ENCODE results near the gene BTBD9. TPM values are rescaled to one million over a fixed set of nuclear protein-coding genes. Genes with fewer than 3 reads are reported as not detected.

The BTBD9 gene
- total RNA-seq, 1 experiment from 2014 or later: 4.3 TPM

GRCh38 chr6:38209371-38210260, 430.1 kb downstream of the BTBD9 start:
- peaks cover 13% of the 10 kb centered on the region for H3K4me1 ChIP-seq (ENCODE audit: insufficient read depth, low read length)
- H3K27ac ChIP-seq (ENCODE audit: low read length): no peak overlapping the region
- H3K79me2 ChIP-seq (ENCODE audit: low read length): no peaks in the 10 kb centered on the region
- ChIA-PET CTCF (no interaction called here), POLR2A (ENCODE audit: unreplicated experiment) (no interaction called here)
- no peak overlapping the region for H3K4me3 ChIP-seq (ENCODE audit: low read length)
- no TSS peak for BruUV-seq (replicated peaks)
- H4K20me1 ChIP-seq (ENCODE audit: low read length): no peaks in the 10 kb centered on the region
- intact Hi-C loops (cut with micrococcal nuclease): no loop called here
- H3K9ac ChIP-seq (ENCODE audit: low read length): no peak overlapping the region
- H3K9me2 ChIP-seq (replicated peaks; ENCODE audit: low read length): no peaks in the 10 kb centered on the region
- no peaks in the 10 kb centered on the region for H3K9me3 ChIP-seq (ENCODE audit: low read length)
- ATAC-seq (no peak), DNase-seq (no peak)
- no peaks in the 10 kb centered on the region for H3K27me3 ChIP-seq (ENCODE audit: low read length)
- H3K4me2 ChIP-seq (ENCODE audit: low read length): no peak overlapping the region
- no peak overlapping the region for H2AFZ ChIP-seq (ENCODE audit: low read length)
- no peaks in the 10 kb centered on the region for H3F3A ChIP-seq (ENCODE audit: low read length, unreplicated experiment)
- H3K36me3 ChIP-seq (ENCODE audit: low read depth, low read length): no peaks in the 10 kb centered on the region
- no peak for TF ChIP-seq EZH2 (IDR thresholded peaks at IDR 0.05; ENCODE audit: low read length, unreplicated experiment)
- TF ChIP-seq, protein P1, sequence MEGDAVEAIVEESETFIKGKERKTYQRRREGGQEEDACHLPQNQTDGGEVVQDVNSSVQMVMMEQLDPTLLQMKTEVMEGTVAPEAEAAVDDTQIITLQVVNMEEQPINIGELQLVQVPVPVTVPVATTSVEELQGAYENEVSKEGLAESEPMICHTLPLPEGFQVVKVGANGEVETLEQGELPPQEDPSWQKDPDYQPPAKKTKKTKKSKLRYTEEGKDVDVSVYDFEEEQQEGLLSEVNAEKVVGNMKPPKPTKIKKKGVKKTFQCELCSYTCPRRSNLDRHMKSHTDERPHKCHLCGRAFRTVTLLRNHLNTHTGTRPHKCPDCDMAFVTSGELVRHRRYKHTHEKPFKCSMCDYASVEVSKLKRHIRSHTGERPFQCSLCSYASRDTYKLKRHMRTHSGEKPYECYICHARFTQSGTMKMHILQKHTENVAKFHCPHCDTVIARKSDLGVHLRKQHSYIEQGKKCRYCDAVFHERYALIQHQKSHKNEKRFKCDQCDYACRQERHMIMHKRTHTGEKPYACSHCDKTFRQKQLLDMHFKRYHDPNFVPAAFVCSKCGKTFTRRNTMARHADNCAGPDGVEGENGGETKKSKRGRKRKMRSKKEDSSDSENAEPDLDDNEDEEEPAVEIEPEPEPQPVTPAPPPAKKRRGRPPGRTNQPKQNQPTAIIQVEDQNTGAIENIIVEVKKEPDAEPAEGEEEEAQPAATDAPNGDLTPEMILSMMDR (conservative IDR thresholded peaks at IDR 0.05; ENCODE audit: low read depth, low read length): no peak
- TF ChIP-seq EZH2phosphoT487 (IDR thresholded peaks at IDR 0.05; ENCODE audit: borderline replicate concordance, low read length): no peak

- H3K9ac ChIP-seq (ENCODE audit: low read length): no peak overlapping the region
- no peaks in the 10 kb centered on the region for H3K79me2 ChIP-seq (ENCODE audit: low read length)
- H3K36me3 ChIP-seq (ENCODE audit: low read depth, low read length): no peaks in the 10 kb centered on the region
- H3K9me2 ChIP-seq (replicated peaks; ENCODE audit: low read length): no peaks in the 10 kb centered on the region
- no peak overlapping the region for H3K4me3 ChIP-seq (ENCODE audit: low read length)
- DNase-seq (no peak), ATAC-seq (no peak)
- no peaks in the 10 kb centered on the region for H3K27me3 ChIP-seq (ENCODE audit: low read length)
- no peaks in the 10 kb centered on the region for H4K20me1 ChIP-seq (ENCODE audit: low read length)
- no peak overlapping the region for H3K4me2 ChIP-seq (ENCODE audit: low read length)
- no peak for TF ChIP-seq EZH2 (IDR thresholded peaks at IDR 0.05; ENCODE audit: low read length, unreplicated experiment)
- TF ChIP-seq, protein P1 (conservative IDR thresholded peaks at IDR 0.05; ENCODE audit: low read depth, low read length): no peak
- no peak for TF ChIP-seq EZH2phosphoT487 (IDR thresholded peaks at IDR 0.05; ENCODE audit: borderline replicate concordance, low read length)
- no peaks in the 10 kb centered on the region for H3F3A ChIP-seq (ENCODE audit: low read length, unreplicated experiment)
- ChIA-PET CTCF (no interaction called here), POLR2A (ENCODE audit: unreplicated experiment) (no interaction called here)
- H3K27ac ChIP-seq (ENCODE audit: low read length): no peak overlapping the region
- no TSS peak for BruUV-seq (replicated peaks)
- no peaks in the 10 kb centered on the region for H3K9me3 ChIP-seq (ENCODE audit: low read length)
- H2AFZ ChIP-seq (ENCODE audit: low read length): no peak overlapping the region
- intact Hi-C loops (cut with micrococcal nuclease): no loop called here
- H3K4me1 ChIP-seq (ENCODE audit: insufficient read depth, low read length): peaks cover 5% of the 10 kb centered on the region; the same call in 1 of the 2 replicates
These were observed 431.7 kb downstream of the BTBD9 start for GRCh38 chr6:38208028-38208427.

DNA sequence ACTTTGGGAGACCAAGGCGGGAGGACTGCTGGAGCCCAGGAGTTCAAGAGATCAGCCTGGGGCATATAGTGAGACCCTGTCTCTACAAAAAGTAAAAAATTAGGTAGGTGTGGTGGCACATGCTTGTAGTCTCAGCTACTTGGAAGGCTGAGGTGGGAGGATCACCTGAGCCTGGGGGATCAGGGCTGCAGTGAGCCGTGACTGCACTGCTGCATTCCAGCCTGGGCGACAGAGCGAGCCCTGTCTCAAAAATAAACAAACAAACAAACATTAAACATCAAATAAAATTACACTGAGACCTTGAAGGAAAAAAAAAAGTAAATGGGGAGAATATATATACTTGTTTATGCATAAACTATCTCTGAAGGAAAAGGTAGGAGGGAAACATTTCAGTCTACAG, 432.4 kb downstream of the BTBD9 start:
- no peaks in the 10 kb centered on the region for H3K36me3 ChIP-seq (ENCODE audit: low read depth, low read length)
- no TSS peak for BruUV-seq (replicated peaks)
- no peak overlapping the region for H2AFZ ChIP-seq (ENCODE audit: low read length)
- no peaks in the 10 kb centered on the region for H3K9me2 ChIP-seq (replicated peaks; ENCODE audit: low read length)
- no peak overlapping the region for H3K9ac ChIP-seq (ENCODE audit: low read length)
- H3F3A ChIP-seq (ENCODE audit: low read length, unreplicated experiment): no peaks in the 10 kb centered on the region
- no peak overlapping the region for H3K27ac ChIP-seq (ENCODE audit: low read length)
- H3K79me2 ChIP-seq (ENCODE audit: low read length): no peaks in the 10 kb centered on the region
- no peaks in the 10 kb centered on the region for H3K9me3 ChIP-seq (ENCODE audit: low read length)
- H3K4me1 ChIP-seq (ENCODE audit: insufficient read depth, low read length): no peaks in the 10 kb centered on the region
- H4K20me1 ChIP-seq (ENCODE audit: low read length): no peaks in the 10 kb centered on the region
- POLR2A ChIA-PET (ENCODE audit: unreplicated experiment): no interaction called here
- no peak for DNase-seq
- TF ChIP-seq EZH2 (IDR thresholded peaks at IDR 0.05; ENCODE audit: low read length, unreplicated experiment) (no peak), EZH2phosphoT487 (IDR thresholded peaks at IDR 0.05; ENCODE audit: borderline replicate concordance, low read length) (no peak)
- TF ChIP-seq, protein P1 (conservative IDR thresholded peaks at IDR 0.05; ENCODE audit: low read depth, low read length): no peak
- CTCF ChIA-PET: no interaction called here
- H3K4me3 ChIP-seq (ENCODE audit: low read length): no peak overlapping the region
- ATAC-seq: no peak
- H3K27me3 ChIP-seq (ENCODE audit: low read length): no peaks in the 10 kb centered on the region
- intact Hi-C loops (cut with micrococcal nuclease): no loop called here
- no peak overlapping the region for H3K4me2 ChIP-seq (ENCODE audit: low read length)

Data from PC-3 (cell line).